Skeletal muscle tissue (tissue), 4 donors: ENCODE results near the gene TRIM66. TPM values are rescaled to one million over a fixed set of nuclear protein-coding genes. Genes with fewer than 3 reads are reported as not detected.

Experiments
- H3K27ac ChIP-seq: one replicate; pipeline ENCODE4 v1.7.0; 2013; ENCODE audit warnings: mild to moderate bottlenecking, low read depth, low read length, inconsistent platforms
- H3K27me3 ChIP-seq, 3 donors: one replicate each; pipeline ENCODE4 v1.7.0; 2013; ENCODE audit warnings: low read length in 3 of 3; ENCODE audit not compliant: control insufficient read depth in 3 of 3, insufficient read depth in 3 of 3
- H3K36me3 ChIP-seq, 3 donors: one replicate each; pipeline ENCODE4 v1.7.0; 2013; ENCODE audit warnings: low read length in 3 of 3; ENCODE audit not compliant: control insufficient read depth in 3 of 3, insufficient read depth in 3 of 3
- H3K4me1 ChIP-seq, 3 donors: one replicate each; pipeline ENCODE4 v1.7.0; 2013; ENCODE audit warnings: low read length in 3 of 3, mild to moderate bottlenecking in 3 of 3; ENCODE audit not compliant: control insufficient read depth in 3 of 3, insufficient read depth in 3 of 3
- H3K4me3 ChIP-seq, 3 donors: one replicate each; pipeline ENCODE4 v1.7.0; 2013; ENCODE audit warnings: low read length in 3 of 3
- H3K9ac ChIP-seq, 3 donors: one replicate each; pipeline ENCODE4 v1.7.0; 2013; ENCODE audit warnings: low read length in 3 of 3, mild to moderate bottlenecking in 3 of 3, moderate library complexity in 2 of 3, low read depth in 1 of 3
- H3K9me3 ChIP-seq, 3 donors: one replicate each; pipeline ENCODE4 v1.7.0; 2013; ENCODE audit warnings: low read length in 3 of 3; ENCODE audit not compliant: control insufficient read depth in 3 of 3
- total RNA-seq: library from RNA; depleted of rRNA; stranded (reverse); fragments of >200 nt; gene quantifications from one replicate; pipeline ENCODE4 v1.2.3, GENCODE V29; 2014
- donor health status: Osteomylitis.

The TRIM66 gene
- total RNA-seq, 1 donor from 2014 or later: 1.6 TPM

DNA sequence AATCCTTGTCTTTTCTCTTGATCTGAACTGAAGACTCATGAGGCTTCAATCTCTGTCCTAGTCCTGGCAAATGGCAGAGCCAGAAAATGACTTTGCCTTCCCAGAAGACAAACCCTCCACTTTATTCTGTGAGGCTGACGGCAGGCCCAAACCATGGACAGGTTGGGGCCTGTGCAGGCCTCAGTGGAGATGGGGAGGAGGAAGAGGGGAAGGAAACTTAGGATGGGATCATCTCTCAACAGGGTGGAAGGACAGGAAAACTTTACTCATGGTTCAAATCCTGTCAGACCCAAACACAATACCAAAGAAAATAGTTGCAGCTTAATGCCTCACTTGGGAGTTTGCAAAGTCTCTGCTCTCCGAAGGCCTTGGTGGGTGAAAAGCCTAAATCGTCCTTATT, 10.0 kb upstream of the TRIM66 start:
- Histone ChIP-seq H3K4me3 (no peak overlapping the region), H3K9ac (no peak overlapping the region), H3K27me3 (no peaks in the 10 kb centered on the region), H3K36me3 (peaks cover 39 to 49% (median 46%) of the 10 kb centered on the region in 3 donors), H3K4me1 (peaks cover 11 to 24% (median 16%) of the 10 kb centered on the region in 3 donors), H3K9me3 (no peaks in the 10 kb centered on the region), H3K27ac (no peak overlapping the region)

DNA sequence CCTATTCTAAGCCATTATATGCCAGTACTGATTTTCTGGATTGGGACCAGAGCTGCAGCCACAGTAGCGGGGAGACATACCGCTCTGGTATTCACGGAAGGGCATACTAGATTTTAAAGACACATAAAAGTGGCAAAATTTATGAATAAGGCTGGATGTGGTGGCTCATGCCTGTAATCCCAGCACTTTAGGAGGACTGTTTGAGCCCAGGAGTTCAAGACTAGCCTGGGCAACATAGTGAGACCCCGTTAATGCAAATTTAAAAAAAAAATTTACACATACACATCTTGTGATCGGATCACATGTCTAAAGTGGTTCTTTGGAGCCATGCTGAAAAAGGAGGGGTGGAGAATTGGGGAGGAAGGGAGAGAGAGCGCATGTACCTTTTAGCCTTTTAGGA, 9.1 kb upstream of the TRIM66 start:
- peaks cover 32 to 46% (median 39%) of the 10 kb centered on the region in 3 donors for H3K36me3 ChIP-seq
- no peaks in the 10 kb centered on the region for H3K27me3 ChIP-seq
- peaks cover 11 to 29% (median 19%) of the 10 kb centered on the region in 3 donors for H3K4me1 ChIP-seq
- no peak overlapping the region for H3K4me3 ChIP-seq
- H3K27ac ChIP-seq: no peak overlapping the region
- no peak overlapping the region for H3K9ac ChIP-seq
- no peaks in the 10 kb centered on the region for H3K9me3 ChIP-seq

DNA sequence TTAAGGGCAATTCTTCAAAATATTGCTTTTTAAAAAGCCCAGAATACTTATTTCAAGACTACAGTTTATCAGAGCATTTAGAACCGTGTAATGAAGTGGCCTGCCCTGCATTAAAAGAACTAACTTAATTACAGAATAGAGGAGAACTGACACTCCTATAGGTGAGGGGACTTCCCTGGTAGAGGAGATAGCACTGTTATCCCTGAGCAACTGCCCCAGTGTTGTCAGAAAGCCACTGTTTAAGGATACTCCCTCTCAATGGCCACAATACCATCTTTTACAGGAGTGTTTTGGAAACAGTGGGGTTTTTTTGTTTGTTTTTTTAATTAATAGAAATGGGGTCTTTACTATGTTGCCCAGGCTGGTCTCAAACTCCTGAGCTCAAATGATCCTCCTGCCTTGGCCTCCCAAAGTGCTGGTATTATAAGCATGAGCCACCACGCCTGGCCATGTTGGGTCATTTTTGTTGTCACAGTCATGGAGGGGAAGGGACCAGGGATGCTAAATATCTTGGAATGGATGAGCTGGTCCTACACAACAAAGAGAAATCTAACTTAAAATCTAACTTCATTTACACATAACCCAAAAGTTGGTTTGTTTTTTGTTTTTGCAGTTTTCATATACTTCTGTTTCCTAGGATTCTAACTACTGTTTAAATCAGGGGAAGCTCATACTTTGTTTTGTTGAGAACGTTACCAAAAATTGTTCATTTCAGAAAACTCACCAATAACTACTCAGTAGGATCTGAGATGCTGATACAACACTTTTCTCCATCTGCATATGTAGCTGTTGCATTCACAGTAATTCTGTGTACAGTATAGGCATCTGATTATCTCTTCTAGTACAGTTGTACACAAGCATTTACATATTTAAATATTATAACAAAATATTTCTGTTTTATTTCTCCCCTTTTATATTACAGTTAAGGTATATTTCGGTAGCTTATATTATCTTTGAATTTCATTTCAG, 8.2 kb upstream of the TRIM66 start:
- H3K27me3 ChIP-seq: no peaks in the 10 kb centered on the region
- no peak overlapping the region for H3K4me3 ChIP-seq
- no peaks in the 10 kb centered on the region for H3K9me3 ChIP-seq
- no peak overlapping the region for H3K27ac ChIP-seq
- H3K9ac ChIP-seq: no peak overlapping the region
- peaks cover 30 to 45% (median 43%) of the 10 kb centered on the region in 3 donors for H3K36me3 ChIP-seq
- peaks cover 11 to 29% (median 19%) of the 10 kb centered on the region in 3 donors for H3K4me1 ChIP-seq

DNA sequence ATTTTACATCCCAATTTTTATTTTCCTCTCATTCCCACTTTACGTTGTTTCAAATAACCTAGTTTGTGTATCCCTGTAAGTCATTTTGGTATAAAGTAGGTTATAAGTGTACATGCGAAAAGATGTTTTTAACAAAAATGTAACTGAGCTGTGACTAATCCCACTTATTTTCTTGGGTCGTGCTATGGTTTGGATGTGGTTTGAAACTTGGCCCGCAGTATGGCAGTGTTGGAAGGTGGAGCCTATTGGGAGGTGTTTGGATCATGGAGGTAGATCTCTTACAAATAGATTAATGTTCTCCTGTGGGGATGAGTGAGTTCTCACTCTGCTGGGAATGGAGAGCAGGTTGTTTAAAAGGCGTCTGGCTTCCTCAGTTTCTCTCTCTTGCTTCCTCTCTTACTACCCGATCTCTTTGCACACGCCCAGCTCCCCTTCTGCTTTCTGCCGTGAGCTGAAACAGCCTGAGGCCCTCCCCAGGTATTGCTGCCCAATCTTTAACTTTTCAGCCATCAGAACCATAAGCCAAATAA, 7.3 kb upstream of the TRIM66 start:
- Histone ChIP-seq H3K9ac (no peak overlapping the region), H3K4me3 (no peak overlapping the region), H3K27me3 (no peaks in the 10 kb centered on the region), H3K36me3 (peaks cover 29 to 49% (median 45%) of the 10 kb centered on the region in 3 donors), H3K4me1 (peaks cover 11 to 35% (median 19%) of the 10 kb centered on the region in 3 donors), H3K27ac (no peak overlapping the region), H3K9me3 (no peaks in the 10 kb centered on the region)

DNA sequence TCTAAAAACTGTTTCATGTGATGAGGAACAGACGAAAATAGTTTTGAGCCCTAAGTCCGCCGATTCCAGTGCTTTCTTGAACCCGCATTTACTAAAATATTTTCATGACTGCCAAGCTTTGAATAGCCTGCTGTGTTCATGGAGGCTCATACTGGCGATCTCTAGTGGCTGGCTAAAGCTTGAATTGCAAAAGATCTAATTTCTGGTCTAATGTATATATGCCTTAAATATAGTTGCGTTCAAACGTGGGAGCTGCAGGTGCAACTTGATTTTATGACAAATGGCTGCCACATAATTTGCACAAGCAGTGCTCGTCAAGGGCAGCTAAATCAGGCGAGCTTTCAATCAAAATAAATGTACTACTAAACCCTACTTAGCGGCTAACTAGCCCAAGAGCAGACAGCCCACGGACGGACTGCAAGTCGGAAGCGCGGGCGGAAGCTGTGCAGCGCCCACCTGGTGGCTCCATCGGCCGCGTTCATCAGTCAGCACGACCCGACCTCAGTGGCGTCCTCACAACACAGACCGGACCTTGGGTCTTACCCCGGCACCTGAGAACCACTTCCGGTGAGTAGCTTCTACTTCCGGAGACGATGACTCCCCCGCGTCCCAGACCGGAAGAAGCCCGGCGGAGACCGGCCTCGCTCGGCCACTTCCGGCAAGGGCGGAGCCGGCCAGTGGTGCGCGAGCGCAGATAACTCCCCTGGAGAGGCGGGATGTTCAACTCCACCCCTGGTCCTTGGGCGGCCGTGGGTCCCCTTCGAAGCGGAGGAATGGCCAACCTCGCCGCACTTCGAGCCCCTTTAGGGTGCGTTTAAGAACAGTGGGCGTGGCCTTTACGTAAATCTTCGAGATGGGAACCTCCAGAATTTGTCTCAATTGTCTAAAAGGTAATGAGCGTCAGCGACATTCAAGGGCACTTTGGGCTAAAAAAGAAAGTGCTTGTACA, 6.2 kb upstream of the TRIM66 start:
- Histone ChIP-seq H3K27ac (peak overlapping the region; percentile 77), H3K36me3 (peaks cover 32 to 48% (median 43%) of the 10 kb centered on the region in 3 donors), H3K9ac (peak overlapping the region; percentile 77 to 96 (median 86)), H3K4me1 (peaks cover 17 to 46% (median 26%) of the 10 kb centered on the region in 3 donors), H3K9me3 (no peaks in the 10 kb centered on the region), H3K4me3 (peak overlapping the region; percentile 78 to 98 (median 95)), H3K27me3 (no peaks in the 10 kb centered on the region)

DNA sequence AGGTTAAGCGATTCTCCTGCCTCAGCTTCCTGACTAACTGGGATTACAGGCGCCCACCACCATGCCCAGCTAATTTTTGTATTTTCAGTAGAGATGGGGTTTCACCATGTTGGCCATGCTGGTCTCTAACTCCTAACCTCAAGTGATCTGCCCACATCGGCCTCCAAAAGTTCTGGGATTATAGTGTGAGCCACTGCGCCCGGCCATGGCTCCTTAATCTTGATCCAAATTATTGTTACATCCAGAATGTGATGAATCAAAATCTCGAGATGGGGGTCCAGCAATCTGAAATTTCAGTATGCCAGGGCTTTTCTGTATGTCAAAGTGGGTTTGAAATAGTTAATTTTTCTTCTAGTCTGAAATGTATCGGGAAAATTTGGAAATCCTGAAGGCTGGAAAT, 3.9 kb upstream of the TRIM66 start:
- H3K27me3 ChIP-seq: no peaks in the 10 kb centered on the region
- peaks cover 24 to 55% (median 35%) of the 10 kb centered on the region in 3 donors for H3K4me1 ChIP-seq
- no peak overlapping the region for H3K4me3 ChIP-seq
- H3K9ac ChIP-seq: no peak overlapping the region
- no peak overlapping the region for H3K27ac ChIP-seq
- peaks cover 20 to 31% (median 29%) of the 10 kb centered on the region in 3 donors for H3K36me3 ChIP-seq
- no peaks in the 10 kb centered on the region for H3K9me3 ChIP-seq

GRCh38 chr11:8685820-8686219, 3.4 kb upstream of the TRIM66 start:
- Histone ChIP-seq H3K27ac (no peak overlapping the region), H3K4me1 (peaks cover 24 to 55% (median 35%) of the 10 kb centered on the region in 3 donors), H3K9ac (no peak overlapping the region)

GRCh38 chr11:8685306-8685705, 2.8 kb upstream of the TRIM66 start:
- H3K4me1 ChIP-seq: peaks cover 24 to 55% (median 35%) of the 10 kb centered on the region in 3 donors
- no peak overlapping the region for H3K27ac ChIP-seq
- no peaks in the 10 kb centered on the region for H3K27me3 ChIP-seq
- H3K36me3 ChIP-seq: peaks cover 20 to 34% (median 31%) of the 10 kb centered on the region in 3 donors
- no peak overlapping the region for H3K4me3 ChIP-seq
- peak overlapping the region in 1 of 3 donors; percentile 40 for H3K9ac ChIP-seq
- H3K9me3 ChIP-seq: no peaks in the 10 kb centered on the region

More at GRCh38 chr11:8685820-8686219, 3.4 kb upstream of the TRIM66 start:
- H3K4me3 ChIP-seq: no peak overlapping the region
- peaks cover 20 to 31% (median 29%) of the 10 kb centered on the region in 3 donors for H3K36me3 ChIP-seq
- no peaks in the 10 kb centered on the region for H3K27me3 ChIP-seq
- no peaks in the 10 kb centered on the region for H3K9me3 ChIP-seq

- peak overlapping the region; percentile 95 for H3K27ac ChIP-seq
- peak overlapping the region in 1 of 3 donors; percentile 99 for H3K9ac ChIP-seq
- no peaks in the 10 kb centered on the region for H3K27me3 ChIP-seq
- H3K4me3 ChIP-seq: peak overlapping the region in 1 of 3 donors; percentile 85
- H3K4me1 ChIP-seq: peaks cover 24 to 52% (median 35%) of the 10 kb centered on the region in 3 donors
- H3K36me3 ChIP-seq: peaks cover 20 to 39% (median 36%) of the 10 kb centered on the region in 3 donors
- H3K9me3 ChIP-seq: no peaks in the 10 kb centered on the region
Observed at GRCh38 chr11:8684600-8685290, 2.3 kb upstream of the TRIM66 start.
